Measurements from ENCODE around the gene MACROD2. TPM values are rescaled to one million over a fixed set of nuclear protein-coding genes. Genes with fewer than 3 reads are reported as not detected.

The MACROD2 gene
- total and polyA plus RNA-seq, 2 donors (not counting 1 experiment from before 2014, with no cell fraction given): 5.3 to 6.7 TPM

DNA sequence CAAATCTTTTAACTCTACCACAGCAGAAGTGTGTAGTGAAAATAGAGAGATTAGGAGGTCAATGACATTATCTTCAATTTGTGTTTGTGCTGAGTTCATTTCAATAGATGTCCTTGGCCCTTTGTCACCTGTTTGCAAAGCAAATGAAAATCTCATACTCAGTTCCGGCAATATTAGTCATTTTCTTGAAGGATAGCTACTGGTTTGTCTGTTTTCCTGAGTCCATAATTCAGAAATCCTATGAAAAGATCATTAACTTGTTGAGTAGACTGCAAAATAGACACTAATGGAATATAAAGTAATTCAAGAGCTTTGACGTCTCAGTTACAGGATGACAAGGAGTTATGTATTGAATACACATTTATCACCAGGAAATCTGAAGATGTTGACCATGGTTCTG, 1163.2 kb downstream of the MACROD2 start:
- no peak for TF ChIP-seq EZH2 (IDR thresholded peaks at IDR 0.05; ENCODE audit: borderline replicate concordance, insufficient read depth, low read depth, low read length, poor library complexity, severe bottlenecking)
- no peak for ATAC-seq (ENCODE audit: low read depth)

DNA sequence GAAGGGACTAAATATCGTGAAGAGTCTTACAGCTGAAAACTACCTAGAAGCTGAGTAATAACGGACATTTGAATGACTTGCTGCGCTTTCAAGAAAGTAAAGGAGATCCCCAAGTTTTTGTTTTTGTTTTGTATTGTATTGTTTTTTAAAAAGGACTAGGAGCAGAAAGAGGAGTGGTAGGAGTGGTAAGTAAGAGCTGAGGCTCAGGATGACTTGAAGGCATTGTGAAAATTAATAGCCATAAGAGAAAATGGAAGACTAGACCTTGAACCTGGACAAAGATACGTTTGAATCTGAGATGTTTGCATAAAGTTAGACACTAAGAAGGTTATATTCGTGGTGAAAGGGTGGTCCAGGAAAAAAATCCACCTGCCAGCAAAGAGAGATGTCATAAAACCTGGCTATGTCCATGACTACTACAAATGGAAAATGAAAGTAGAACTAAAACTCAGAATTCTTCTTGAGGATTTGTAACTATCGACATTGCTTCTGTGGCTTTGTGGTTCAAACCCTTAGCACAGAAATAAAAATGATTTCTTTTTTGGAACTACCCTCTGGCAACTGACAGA, 1166.8 kb downstream of the MACROD2 start:
- Histone ChIP-seq H3K9ac (ENCODE audit: low read length) (peak overlapping the region; percentile 69), H3K4me2 (replicated peaks; ENCODE audit: low read depth, low read length, poor library complexity, severe bottlenecking) (peak overlapping the region; percentile 76), H3K4me1 (ENCODE audit: control insufficient read depth in 2 of 2, insufficient read depth in 2 of 2, low read length in 2 of 2) (peaks cover 0 to 10% of the 10 kb centered on the region in 2 donors), H3K36me3 (replicated peaks in 1 of 2; ENCODE audit: control extremely low read depth in 1 of 2, control insufficient read depth in 1 of 2, extremely low read depth in 1 of 2, insufficient read depth in 2 of 2, low read length in 1 of 2) (no peaks in the 10 kb centered on the region), H3K9me3 (ENCODE audit: control extremely low read depth in 1 of 3, control insufficient read depth in 2 of 3, insufficient read depth in 1 of 3, low read length in 2 of 3) (no peaks in the 10 kb centered on the region), H2AFZ (ENCODE audit: insufficient read depth, low read depth, low read length, poor library complexity, severe bottlenecking) (peak overlapping the region; percentile 81), H3K27me3 (replicated peaks in 1 of 4; ENCODE audit: control extremely low read depth in 1 of 4, control insufficient read depth in 3 of 4, insufficient read depth in 4 of 4, low read length in 3 of 4) (no peaks in the 10 kb centered on the region), H3K4me3 (ENCODE audit: control extremely low read depth in 1 of 5, extremely low read depth in 1 of 5, insufficient read depth in 1 of 5, low read depth in 2 of 5, low read length in 4 of 5) (peak overlapping the region in 4 of 5 experiments; percentile 12 to 74 (median 44)), H3K79me2 (ENCODE audit: control insufficient read depth, insufficient read depth, low read length) (no peaks in the 10 kb centered on the region), H4K20me1 (ENCODE audit: control insufficient read depth, insufficient read depth, low read length, poor library complexity, severe bottlenecking) (no peaks in the 10 kb centered on the region), H3K27ac (ENCODE audit: low read length in 2 of 2) (peak overlapping the region in 1 of 2 donors; percentile 35)
- Mint-ChIP-seq H3K4me3 (peak overlapping the region; percentile 81), H3K9me3 (ENCODE audit: insufficient read depth) (no peaks in the 10 kb centered on the region), H3K27ac (peak overlapping the region; percentile 16), H3K27me3 (no peaks in the 10 kb centered on the region), H3K4me1 (peaks cover 9% of the 10 kb centered on the region)
- ChIA-PET CTCF (no interaction called here), POLR2A (no interaction called here)
- TF ChIP-seq, protein P1, sequence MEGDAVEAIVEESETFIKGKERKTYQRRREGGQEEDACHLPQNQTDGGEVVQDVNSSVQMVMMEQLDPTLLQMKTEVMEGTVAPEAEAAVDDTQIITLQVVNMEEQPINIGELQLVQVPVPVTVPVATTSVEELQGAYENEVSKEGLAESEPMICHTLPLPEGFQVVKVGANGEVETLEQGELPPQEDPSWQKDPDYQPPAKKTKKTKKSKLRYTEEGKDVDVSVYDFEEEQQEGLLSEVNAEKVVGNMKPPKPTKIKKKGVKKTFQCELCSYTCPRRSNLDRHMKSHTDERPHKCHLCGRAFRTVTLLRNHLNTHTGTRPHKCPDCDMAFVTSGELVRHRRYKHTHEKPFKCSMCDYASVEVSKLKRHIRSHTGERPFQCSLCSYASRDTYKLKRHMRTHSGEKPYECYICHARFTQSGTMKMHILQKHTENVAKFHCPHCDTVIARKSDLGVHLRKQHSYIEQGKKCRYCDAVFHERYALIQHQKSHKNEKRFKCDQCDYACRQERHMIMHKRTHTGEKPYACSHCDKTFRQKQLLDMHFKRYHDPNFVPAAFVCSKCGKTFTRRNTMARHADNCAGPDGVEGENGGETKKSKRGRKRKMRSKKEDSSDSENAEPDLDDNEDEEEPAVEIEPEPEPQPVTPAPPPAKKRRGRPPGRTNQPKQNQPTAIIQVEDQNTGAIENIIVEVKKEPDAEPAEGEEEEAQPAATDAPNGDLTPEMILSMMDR (IDR thresholded peaks at IDR 0.05): no peak
- no peak for TF ChIP-seq EZH2 (IDR thresholded peaks at IDR 0.05; ENCODE audit: borderline replicate concordance, insufficient read depth, low read depth, low read length, poor library complexity, severe bottlenecking)
- WGBS (ENCODE audit: insufficient coverage): 58% methylated on average over 3 of the region's 6 CpGs
- DNase-seq: peak; percentile 15
- ATAC-seq (ENCODE audit: low read depth): no peak
- intact Hi-C loops (cut with micrococcal nuclease): no loop called here

More for the DNA sequence above, 1163.2 kb downstream of the MACROD2 start:
- Histone ChIP-seq H3K27ac (ENCODE audit: low read length in 2 of 2) (no peak overlapping the region), H3K36me3 (replicated peaks in 1 of 2; ENCODE audit: control extremely low read depth in 1 of 2, control insufficient read depth in 1 of 2, extremely low read depth in 1 of 2, insufficient read depth in 2 of 2, low read length in 1 of 2) (no peaks in the 10 kb centered on the region), H3K4me1 (ENCODE audit: control insufficient read depth in 2 of 2, insufficient read depth in 2 of 2, low read length in 2 of 2) (peaks cover 0 to 10% of the 10 kb centered on the region in 2 donors), H3K4me3 (ENCODE audit: control extremely low read depth in 1 of 5, extremely low read depth in 1 of 5, insufficient read depth in 1 of 5, low read depth in 2 of 5, low read length in 4 of 5) (no peak overlapping the region), H3K79me2 (ENCODE audit: control insufficient read depth, insufficient read depth, low read length) (no peaks in the 10 kb centered on the region), H3K27me3 (replicated peaks in 1 of 4; ENCODE audit: control extremely low read depth in 1 of 4, control insufficient read depth in 3 of 4, insufficient read depth in 4 of 4, low read length in 3 of 4) (no peaks in the 10 kb centered on the region), H3K4me2 (replicated peaks; ENCODE audit: low read depth, low read length, poor library complexity, severe bottlenecking) (no peak overlapping the region), H3K9ac (ENCODE audit: low read length) (no peak overlapping the region), H3K9me3 (ENCODE audit: control extremely low read depth in 1 of 3, control insufficient read depth in 2 of 3, insufficient read depth in 1 of 3, low read length in 2 of 3) (no peaks in the 10 kb centered on the region), H4K20me1 (ENCODE audit: control insufficient read depth, insufficient read depth, low read length, poor library complexity, severe bottlenecking) (no peaks in the 10 kb centered on the region), H2AFZ (ENCODE audit: insufficient read depth, low read depth, low read length, poor library complexity, severe bottlenecking) (no peak overlapping the region)
- Mint-ChIP-seq H3K27me3 (no peaks in the 10 kb centered on the region), H3K4me1 (peaks cover 9% of the 10 kb centered on the region), H3K27ac (no peak overlapping the region), H3K4me3 (no peak overlapping the region), H3K9me3 (ENCODE audit: insufficient read depth) (no peaks in the 10 kb centered on the region)
- CTCF ChIA-PET: no interaction called here
- WGBS (ENCODE audit: insufficient coverage): no CpG with 5 or more reads among the region's 2 CpGs
- intact Hi-C loops (cut with micrococcal nuclease): no loop called here
- no peak for DNase-seq
- POLR2A ChIA-PET: no interaction called here
